Measurements from ENCODE around the gene ATPAF2. TPM values are rescaled to one million over a fixed set of nuclear protein-coding genes. Genes with fewer than 3 reads are reported as not detected.

The ATPAF2 gene
- total and polyA plus RNA-seq, 4 donors, result 17.7 to 32.9 (median 23.3) TPM

DNA sequence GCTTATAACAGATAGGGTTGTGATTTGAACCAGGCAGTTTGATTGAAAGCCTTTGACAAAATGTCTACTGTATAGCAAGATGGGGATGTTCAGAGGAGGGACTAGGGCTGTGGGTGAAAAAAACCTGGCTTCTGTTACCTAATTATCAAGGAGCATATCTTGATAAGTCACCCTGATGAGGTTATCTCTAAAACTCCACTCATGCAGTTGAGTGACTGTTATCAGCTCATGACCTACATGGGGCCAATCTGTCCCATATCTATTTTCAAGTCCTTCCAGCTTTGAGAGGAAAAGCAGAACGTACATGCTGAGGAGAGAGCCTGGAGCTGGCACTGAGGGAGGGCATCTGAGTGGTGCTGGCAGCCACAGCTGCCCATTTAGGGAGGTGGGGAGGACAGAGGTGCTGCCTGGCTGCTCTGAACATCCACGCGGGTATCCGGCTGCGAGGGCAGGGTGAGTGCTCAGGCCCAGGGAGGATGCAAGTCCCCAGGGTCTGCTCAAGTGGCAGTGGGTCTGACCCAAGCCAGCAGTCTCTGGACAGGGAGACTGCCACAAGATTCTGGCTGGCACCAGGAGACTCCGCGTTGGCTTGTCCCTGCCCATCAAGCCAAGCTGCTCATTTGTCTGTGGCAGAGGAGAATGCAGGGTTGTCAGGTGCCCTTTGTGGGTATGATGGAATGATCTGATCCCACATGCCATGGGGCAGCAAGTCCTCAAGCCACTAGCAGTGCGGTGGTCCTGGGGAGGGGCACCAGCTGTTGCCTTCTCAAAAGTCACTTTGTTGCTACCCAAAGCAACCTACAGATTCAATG lies 29.2 kb downstream of the ATPAF2 start:
- no peak for ATAC-seq (ENCODE audit: insufficient read depth, low FRiP score)
- no peak overlapping the region for H3K27ac ChIP-seq (ENCODE audit: low read depth in 1 of 2, low read length in 1 of 2)
- TF ChIP-seq, protein P1, sequence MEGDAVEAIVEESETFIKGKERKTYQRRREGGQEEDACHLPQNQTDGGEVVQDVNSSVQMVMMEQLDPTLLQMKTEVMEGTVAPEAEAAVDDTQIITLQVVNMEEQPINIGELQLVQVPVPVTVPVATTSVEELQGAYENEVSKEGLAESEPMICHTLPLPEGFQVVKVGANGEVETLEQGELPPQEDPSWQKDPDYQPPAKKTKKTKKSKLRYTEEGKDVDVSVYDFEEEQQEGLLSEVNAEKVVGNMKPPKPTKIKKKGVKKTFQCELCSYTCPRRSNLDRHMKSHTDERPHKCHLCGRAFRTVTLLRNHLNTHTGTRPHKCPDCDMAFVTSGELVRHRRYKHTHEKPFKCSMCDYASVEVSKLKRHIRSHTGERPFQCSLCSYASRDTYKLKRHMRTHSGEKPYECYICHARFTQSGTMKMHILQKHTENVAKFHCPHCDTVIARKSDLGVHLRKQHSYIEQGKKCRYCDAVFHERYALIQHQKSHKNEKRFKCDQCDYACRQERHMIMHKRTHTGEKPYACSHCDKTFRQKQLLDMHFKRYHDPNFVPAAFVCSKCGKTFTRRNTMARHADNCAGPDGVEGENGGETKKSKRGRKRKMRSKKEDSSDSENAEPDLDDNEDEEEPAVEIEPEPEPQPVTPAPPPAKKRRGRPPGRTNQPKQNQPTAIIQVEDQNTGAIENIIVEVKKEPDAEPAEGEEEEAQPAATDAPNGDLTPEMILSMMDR (IDR thresholded peaks at IDR 0.05; ENCODE audit: control extremely low read depth, extremely low read depth), result no peak
- H3K36me3 ChIP-seq (ENCODE audit: control insufficient read depth in 4 of 4, insufficient read depth in 4 of 4, low read length in 4 of 4), result peaks cover 0 to 26% (median 4%) of the 10 kb centered on the region in 4 donors
- 90 to 98% methylated on average over 8 of the region's 8 CpGs for WGBS, 2 donors
- no peaks in the 10 kb centered on the region for H3K9me3 ChIP-seq (ENCODE audit: control insufficient read depth in 4 of 4, insufficient read depth in 3 of 4, low read length in 3 of 4)
- H3K4me3 ChIP-seq, result no peak overlapping the region
- DNase-seq, result no peak
- H3K4me1 ChIP-seq (ENCODE audit: control insufficient read depth in 5 of 5, insufficient read depth in 5 of 5, low read length in 5 of 5), result no peaks in the 10 kb centered on the region
- no peak overlapping the region for H3K9ac ChIP-seq (ENCODE audit: insufficient read depth in 1 of 2, low read length in 2 of 2)
- no peaks in the 10 kb centered on the region for H3K27me3 ChIP-seq (ENCODE audit: control insufficient read depth in 3 of 3, insufficient read depth in 3 of 3, low read length in 2 of 3)

DNA sequence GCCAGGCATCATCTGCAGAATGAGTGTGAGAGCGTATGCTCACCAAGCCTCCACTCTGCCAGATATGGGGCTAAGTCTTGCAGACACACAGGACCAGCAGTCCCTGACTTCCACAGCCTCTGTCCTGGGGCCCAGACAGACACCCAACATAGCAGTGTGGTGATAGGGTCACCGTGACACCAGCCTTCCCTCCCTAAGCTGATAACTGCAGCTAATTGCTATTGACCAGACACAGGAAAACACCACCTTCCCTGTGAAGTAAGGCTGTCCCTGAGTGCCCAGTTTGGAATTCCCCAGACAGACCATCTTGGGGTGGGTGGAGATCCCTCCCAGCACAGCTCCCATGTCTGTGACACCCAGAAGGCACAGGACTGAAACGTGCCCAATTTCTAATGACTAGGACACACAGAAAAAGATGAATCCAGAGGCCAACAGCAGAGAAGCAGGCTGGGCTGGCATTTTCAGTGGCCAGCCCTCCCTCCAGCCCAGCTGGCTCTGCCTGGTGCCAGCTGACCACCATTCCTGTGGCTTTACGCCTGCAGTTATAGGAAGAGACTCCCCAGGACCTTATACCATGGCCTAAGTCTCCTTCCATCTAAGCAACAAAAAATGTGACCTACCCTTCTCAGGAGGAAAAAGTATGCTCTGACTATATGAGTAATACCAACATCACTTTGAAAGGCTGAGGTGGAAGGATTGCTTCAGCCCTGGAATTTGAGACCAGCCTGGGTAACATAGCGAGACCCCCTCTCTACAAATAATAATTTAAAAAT lies 30.3 kb downstream of the ATPAF2 start:
- ATAC-seq (ENCODE audit: insufficient read depth, low FRiP score), result no peak
- Histone ChIP-seq H3K27ac (ENCODE audit: low read depth in 1 of 2, low read length in 1 of 2) (no peak overlapping the region), H3K9me3 (ENCODE audit: control insufficient read depth in 4 of 4, insufficient read depth in 3 of 4, low read length in 3 of 4) (no peaks in the 10 kb centered on the region), H3K27me3 (ENCODE audit: control insufficient read depth in 3 of 3, insufficient read depth in 3 of 3, low read length in 2 of 3) (no peaks in the 10 kb centered on the region), H3K9ac (ENCODE audit: insufficient read depth in 1 of 2, low read length in 2 of 2) (no peak overlapping the region), H3K36me3 (ENCODE audit: control insufficient read depth in 4 of 4, insufficient read depth in 4 of 4, low read length in 4 of 4) (peaks cover 0 to 26% (median 4%) of the 10 kb centered on the region in 4 donors), H3K4me3 (no peak overlapping the region), H3K4me1 (ENCODE audit: control insufficient read depth in 5 of 5, insufficient read depth in 5 of 5, low read length in 5 of 5) (no peaks in the 10 kb centered on the region)
- 95% methylated on average over 5 of the region's 5 CpGs for WGBS, 2 donors
- DNase-seq, result no peak
- TF ChIP-seq, protein P1 (IDR thresholded peaks at IDR 0.05; ENCODE audit: control extremely low read depth, extremely low read depth), result no peak

DNA sequence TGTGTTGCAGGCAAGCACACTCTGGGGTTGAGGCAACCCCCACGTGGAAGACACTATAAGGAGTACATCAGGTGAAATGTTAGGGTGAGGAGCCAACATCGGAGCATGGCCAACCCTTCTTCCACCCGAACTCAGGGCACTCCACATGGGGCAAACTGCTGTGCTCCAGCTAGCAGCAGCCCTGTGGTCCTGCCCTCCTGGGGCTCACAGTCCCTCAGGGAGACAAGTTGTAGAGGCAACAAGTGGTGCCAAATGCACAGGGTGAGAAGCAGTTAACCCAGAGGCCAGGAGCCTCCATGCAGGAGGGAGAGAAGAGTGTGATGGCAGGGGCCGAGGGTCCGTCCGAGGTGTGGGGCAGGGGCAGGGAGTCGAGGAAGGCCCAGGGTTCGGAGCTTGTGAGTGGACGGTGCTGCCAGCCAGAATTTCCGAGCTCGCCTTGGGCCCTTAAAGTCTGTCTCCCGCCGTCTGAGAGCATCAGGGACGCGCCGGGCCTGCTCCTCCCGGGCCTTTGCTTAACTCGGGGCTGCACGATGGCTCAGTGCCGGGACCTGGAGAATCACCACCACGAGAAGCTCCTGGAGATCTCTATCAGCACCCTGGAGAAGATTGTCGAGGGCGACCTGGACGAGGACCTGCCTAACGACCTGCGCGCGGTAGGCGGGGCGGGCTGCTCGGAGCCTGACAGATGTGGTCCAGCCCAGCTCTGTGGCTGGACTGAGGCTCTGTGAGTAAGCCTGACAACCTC lies 32.3 kb downstream of the ATPAF2 start:
- Histone ChIP-seq H3K9ac (ENCODE audit: insufficient read depth in 1 of 2, low read length in 2 of 2) (no peak overlapping the region), H3K27ac (ENCODE audit: low read depth in 1 of 2, low read length in 1 of 2) (no peak overlapping the region), H3K36me3 (ENCODE audit: control insufficient read depth in 4 of 4, insufficient read depth in 4 of 4, low read length in 4 of 4) (peaks cover 0 to 26% (median 4%) of the 10 kb centered on the region in 4 donors), H3K9me3 (ENCODE audit: control insufficient read depth in 4 of 4, insufficient read depth in 3 of 4, low read length in 3 of 4) (no peaks in the 10 kb centered on the region), H3K27me3 (ENCODE audit: control insufficient read depth in 3 of 3, insufficient read depth in 3 of 3, low read length in 2 of 3) (no peaks in the 10 kb centered on the region), H3K4me3 (no peak overlapping the region), H3K4me1 (ENCODE audit: control insufficient read depth in 5 of 5, insufficient read depth in 5 of 5, low read length in 5 of 5) (no peaks in the 10 kb centered on the region)
- TF ChIP-seq, protein P1 (IDR thresholded peaks at IDR 0.05; ENCODE audit: control extremely low read depth, extremely low read depth), result no peak
- 85% methylated on average over 30 to 31 of the region's 31 CpGs for WGBS, 2 donors
- DNase-seq (no peak), ATAC-seq (ENCODE audit: insufficient read depth, low FRiP score) (no peak)
